PFSK-1 (cell line): ENCODE data around the gene NEURL4.

ENCODE experiments used
- FOXP2 ChIP-seq: optimal IDR thresholded peaks from 2 replicates; pipeline ENCODE3; 2011; ENCODE audit warnings: borderline replicate concordance, control low read depth, inconsistent platforms; ENCODE audit not compliant: insufficient read depth; ENCODE audit errors: extremely low read length, extremely low read depth
- POLR2AphosphoS5 ChIP-seq: IDR thresholded peaks from 2 replicates; pipeline ENCODE4 v1.6.1; 2012; ENCODE audit warnings: low read depth, mild to moderate bottlenecking, control low read depth, low read length, moderate library complexity
- REST ChIP-seq, 2 experiments: IDR thresholded peaks; 2 replicates each; pipeline versions ENCODE4 v1.6.1 to v1.8.0; 2011 to 2012; ENCODE audit warnings: low read depth in 2 of 2, low read length in 2 of 2, control low read depth in 1 of 2, inconsistent platforms in 1 of 2, mild to moderate bottlenecking in 1 of 2, moderate library complexity in 1 of 2; ENCODE audit not compliant: insufficient read depth in 1 of 2
- SIN3A ChIP-seq: IDR thresholded peaks from 2 replicates; pipeline ENCODE4 v1.6.1; 2012; ENCODE audit warnings: mild to moderate bottlenecking, low read length, moderate library complexity, borderline replicate concordance; ENCODE audit not compliant: insufficient read depth
- TAF1 ChIP-seq: IDR thresholded peaks from 2 replicates; pipeline ENCODE4 v1.6.1; 2012; ENCODE audit warnings: low read length, control low read depth, borderline replicate concordance; ENCODE audit not compliant: insufficient read depth

NEURL4 gene

GRCh38 chr17:7355573-7355972, 26.4 kb upstream of the NEURL4 start:
- TF ChIP-seq REST (IDR thresholded peaks at IDR 0.05; ENCODE audit: insufficient read depth in 1 of 2, low read depth in 2 of 2, low read length in 2 of 2): no peak
- no peak for TF ChIP-seq POLR2AphosphoS5

- TF ChIP-seq REST (IDR thresholded peaks at IDR 0.05; ENCODE audit: insufficient read depth in 1 of 2, low read depth in 2 of 2, low read length in 2 of 2) (no peak), POLR2AphosphoS5 (no peak), SIN3A (no peak), FOXP2 (no peak), TAF1 (no peak)
These were observed 25.9 kb upstream of the NEURL4 start, which contains the start of gene TMEM95 for GRCh38 chr17:7355053-7355452. TMEM95 (plus strand) TSS chr17:7355156; CDS start chr17:7355205, 49 bp downstream.

GRCh38 chr17:7354262-7354843, 25.2 kb upstream of the NEURL4 start:
- no peak for TF ChIP-seq SIN3A
- TF ChIP-seq FOXP2: no peak
- no peak for TF ChIP-seq POLR2AphosphoS5
- TF ChIP-seq REST (IDR thresholded peaks at IDR 0.05; ENCODE audit: insufficient read depth in 1 of 2, low read depth in 2 of 2, low read length in 2 of 2): no peak

GRCh38 chr17:7352910-7353635, 23.9 kb upstream of the NEURL4 start:
- TF ChIP-seq REST (IDR thresholded peaks at IDR 0.05; ENCODE audit: insufficient read depth in 1 of 2, low read depth in 2 of 2, low read length in 2 of 2) (no peak), FOXP2 (no peak), TAF1 (no peak), SIN3A (no peak), POLR2AphosphoS5 (no peak)
